ENCODE results near the gene GOT1.

Gene GOT1

DNA sequence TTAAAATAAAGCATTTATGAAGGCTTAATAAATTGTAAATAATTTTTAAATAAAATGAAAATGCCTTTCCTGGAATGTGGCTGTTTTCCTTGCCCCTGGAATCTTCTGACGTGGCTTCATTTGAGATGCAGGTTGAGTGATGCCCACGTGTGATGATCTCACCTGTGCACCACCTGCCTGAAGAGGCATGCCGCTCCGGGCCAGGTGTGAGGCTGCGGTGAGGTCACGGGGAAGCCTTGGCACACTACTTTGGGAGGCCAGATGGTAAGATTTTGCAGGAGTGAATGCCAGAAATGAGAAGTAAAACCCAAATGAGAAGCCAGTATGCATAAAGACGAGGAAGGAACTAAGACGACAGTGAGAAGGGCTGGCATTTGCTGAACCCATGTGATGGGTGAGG, 36.2 kb downstream of the GOT1 start:
- DNase-seq: no peak

DNA sequence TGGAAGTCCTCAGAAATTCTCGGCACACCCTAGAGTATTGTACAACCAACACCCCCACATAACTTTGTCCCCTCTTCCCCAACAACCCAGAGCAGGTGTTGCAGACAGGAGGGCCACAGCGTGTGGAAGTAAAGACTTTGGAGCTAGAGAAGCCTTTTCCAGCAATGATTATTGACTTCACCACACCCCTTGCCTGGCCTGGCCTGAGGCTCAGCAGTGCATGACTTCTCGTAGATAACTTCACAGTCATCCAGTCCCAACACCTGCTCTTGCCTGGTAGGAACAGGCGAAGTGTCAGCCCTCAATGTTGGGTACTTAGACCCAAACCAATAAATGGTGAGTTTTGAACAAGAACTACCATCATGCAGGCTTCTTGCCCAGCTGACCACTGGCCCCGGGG, 36.7 kb downstream of the GOT1 start:
- no peak for DNase-seq

DNA sequence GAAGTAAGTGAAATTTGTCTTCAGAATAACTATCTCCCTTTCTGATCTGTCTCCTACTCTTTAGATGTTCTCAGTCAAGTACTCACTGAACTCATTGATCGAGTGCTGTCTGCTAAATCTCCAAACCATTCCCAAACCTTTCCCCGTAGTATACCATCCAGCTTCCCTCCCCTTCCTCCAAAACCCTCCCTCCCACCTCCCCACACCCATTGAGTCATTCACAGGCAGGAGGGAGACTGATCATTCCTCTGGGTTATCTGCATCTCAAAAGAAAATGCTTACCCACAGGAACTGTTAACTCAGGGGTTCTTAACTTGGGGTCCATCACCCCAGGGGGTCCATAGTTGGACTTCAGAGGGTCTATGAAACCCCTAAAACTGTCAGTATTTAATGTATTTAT, 37.4 kb downstream of the GOT1 start:
- no peak for DNase-seq

DNA sequence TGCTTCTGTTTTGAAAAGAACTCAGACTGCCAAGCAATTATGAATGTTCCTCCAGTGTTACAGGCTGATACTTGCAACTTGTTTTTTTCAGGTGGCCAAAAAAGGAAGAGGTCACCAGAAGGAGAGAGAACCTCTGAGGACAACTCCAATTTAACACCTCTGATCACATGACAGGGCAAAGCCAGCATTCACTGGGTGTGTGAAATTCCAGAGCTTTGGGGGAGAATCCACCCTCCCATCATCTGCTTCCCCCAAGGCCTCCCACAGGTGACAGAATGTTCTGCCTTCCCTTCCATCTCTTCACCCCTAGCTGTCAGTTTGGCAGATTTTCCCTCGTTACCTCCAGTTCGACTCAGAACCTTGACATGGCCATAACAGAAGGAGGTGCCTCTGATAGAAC, 39.1 kb downstream of the GOT1 start:
- DNase-seq: no peak

DNA sequence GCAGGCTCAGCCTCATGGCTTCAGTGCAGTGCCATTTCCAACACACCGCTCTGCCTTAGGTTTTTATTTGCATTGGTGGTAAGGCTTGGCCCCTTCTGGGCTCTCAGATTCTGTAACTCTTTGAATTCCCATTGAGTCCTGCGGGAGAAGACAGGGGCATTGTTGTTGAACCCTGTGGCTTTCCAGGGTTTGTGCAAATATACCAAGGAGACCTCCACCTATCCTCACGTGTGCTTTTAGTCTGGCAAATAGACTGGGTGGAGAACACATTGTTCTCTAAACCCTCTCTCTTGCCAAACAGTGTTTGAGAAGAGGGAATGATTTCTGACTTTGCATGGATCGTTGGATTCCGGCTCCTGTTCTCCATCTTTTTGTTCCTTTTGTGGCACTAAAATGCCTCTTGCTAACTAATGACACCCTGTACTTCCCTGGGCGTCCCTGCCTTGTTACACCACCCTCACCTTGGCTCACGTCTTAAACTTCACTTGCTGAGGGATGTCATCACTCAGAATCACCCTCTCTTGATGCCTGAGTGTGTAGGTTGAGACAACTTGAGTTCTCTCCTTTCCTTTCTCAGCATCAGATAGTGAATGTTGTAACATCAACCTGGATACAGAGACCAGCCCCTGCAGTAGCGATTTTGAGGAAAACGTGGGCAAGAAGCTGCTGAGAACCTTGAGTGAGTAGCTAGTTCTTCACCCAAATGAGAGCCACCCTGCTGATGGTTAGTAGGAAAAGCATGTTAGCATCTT, 40.5 kb downstream of the GOT1 start:
- no peak for DNase-seq

DNA sequence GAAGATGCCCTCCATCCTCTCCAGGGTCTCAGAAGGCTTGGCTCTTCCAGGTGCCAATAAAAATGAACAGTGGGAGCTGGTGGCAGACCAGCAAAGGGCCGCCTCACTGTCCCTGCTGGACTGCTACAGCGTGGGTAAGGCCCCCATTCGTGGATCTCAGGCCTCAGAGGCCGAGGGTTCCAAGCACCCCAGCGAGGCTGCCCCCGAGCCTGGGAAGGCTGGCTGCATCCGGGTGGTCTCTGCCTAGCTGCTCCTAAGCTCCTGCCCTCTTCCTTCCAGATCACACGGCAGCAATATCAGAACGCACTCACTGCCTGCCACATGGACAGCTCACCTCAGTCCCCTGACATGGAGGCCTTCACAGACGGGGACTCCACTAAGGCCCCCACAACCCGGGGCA, 42.9 kb downstream of the GOT1 start:
- no peak for DNase-seq

DNA sequence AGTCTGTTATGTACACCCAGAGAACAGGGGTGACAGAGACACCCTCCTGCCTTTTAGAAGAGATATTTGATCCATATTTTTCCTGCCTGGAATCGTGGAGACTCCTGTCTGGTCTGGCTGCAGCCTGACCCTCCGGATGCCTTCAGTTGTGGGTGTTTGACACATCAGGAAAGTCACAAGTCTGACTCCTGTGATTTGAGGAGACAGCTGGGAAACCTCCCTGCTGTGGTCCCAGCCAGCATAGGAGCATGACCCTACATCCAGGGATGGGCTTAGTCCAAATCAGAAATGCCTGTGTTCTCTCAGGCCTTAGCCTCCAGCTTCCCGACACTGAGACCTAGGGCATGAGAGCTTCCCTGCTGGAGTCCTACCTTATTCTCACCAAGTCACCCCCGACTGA, 43.4 kb downstream of the GOT1 start:
- no peak for DNase-seq

DNA sequence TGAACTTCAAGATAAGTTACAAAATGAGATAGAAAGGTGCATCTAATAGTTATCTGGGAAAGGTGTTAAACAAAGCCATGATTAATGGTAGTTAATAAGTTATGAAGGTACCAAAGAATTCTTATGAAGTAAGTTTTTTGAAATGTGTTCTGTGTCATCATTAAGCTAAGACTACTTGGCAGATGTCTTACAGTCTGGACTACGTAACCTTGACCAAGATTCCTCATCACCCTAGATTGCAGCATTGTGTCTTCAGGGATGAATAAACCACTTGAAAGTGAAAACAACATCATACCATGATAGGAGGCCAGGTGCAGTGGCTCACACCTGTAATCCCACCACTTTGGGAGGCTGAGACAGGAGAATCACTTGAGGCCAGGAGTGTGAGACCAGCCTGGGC, 48.2 kb downstream of the GOT1 start:
- DNase-seq: no peak

DNA sequence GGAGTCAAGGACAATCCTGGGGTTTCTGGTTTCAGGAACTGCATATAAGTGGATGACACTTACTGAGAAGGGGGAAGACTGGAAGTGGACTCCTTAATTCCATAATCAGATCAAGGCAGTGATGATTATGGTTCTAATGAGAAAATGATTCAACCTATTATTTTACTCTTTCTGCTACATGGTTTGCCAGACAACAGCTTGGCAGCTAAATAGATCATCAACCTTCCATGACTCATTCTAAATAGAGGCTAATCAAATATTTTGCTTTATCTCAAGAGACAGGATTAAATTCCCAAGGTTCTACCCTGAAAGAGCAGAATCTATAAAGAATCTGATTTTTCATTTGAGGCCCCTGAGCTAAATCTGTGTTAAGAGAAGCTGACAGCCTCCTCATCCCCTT, 55.0 kb downstream of the GOT1 start:
- DNase-seq: no peak

DNA sequence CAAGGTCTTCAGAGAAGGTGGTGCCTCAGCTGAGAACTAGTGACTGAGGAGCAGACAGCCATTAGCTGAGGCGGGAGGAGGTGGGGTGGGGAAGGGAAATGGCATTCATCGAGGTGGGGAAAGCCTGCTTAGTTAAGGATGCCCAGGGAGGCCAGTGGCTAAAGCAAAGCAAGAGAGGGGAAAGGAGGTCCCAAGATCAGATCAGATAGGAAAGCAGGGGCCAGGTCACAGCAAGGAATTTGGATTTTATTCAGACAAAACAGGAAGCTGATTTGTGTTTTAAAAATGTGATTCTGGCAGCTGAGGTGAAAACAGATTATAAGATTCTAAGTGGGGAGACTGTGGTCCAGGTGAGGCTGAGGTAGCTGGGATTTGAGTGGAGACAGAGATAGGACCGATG, 55.5 kb downstream of the GOT1 start:
- DNase-seq: no peak

DNA sequence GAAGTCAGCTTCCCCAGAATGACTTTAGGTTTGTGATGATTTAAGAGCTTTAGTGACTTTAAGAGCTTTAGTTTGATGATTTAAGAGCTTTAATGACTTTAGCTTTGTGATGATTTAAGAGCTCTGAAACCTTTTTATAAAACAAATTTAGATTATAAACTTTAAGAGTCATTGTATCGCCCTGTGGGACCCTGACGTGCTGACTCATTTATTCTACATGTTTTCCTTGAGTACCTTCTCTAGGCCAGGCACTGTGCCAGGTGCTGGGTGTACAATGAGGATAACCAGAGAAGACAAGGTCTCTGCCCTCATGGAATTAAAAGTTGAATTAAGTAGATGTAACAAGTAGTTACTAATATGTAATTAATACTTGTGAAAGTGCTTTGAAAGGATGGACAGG, 55.9 kb downstream of the GOT1 start:
- no peak for DNase-seq

DNA sequence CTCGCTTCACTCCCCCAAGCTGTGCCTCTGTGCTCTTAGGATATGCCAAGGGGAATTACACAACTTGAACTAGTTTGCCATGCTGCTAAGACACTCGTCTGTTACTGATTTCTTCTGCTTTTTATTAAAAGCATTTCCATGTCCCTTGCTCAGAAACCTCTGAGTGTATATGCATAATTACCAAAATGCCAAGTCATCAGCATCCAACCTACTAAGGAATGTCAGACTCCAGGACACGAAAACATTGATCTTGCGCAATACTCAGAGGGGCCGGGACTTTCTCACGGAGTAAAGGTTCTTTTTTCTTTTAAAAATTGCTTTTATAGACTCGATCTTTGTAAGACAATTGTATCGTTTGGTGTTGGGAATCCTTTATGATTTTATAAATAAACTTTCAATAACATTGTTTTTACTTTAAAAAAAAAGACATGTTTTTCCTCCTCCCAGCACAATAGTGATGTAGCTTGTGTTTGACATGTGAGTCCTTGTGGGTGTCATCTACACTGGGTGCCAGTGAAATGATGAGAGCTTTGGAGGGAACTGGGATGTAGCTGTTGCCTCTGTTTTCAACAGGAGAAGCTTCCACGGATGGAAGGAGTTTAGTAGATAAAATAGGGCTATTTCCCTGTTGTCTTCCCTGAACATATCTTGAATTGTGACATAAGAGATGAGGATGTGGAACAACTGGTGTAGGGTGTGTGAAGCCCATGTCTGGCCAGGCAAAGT, 57.7 kb downstream of the GOT1 start:
- DNase-seq: no peak

DNA sequence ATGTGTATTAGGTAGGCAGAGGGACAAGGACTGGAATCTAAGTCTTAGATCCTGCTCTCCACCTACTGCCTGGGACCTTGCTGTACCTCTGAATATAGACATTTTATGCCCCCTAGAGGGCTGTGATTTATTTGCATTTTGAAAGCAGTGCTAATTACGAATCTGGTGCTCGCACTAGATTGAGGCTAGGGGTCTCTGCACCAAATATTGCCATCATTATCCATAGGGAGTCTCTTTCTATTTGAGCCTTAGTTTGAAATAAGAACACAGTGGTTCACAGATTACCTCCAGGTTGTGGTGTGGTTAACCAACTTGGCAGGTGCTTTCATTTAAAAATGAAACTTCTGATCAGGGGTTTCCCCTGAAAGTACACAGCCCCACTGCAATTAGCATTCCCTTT, 59.4 kb downstream of the GOT1 start:
- DNase-seq: no peak

DNA sequence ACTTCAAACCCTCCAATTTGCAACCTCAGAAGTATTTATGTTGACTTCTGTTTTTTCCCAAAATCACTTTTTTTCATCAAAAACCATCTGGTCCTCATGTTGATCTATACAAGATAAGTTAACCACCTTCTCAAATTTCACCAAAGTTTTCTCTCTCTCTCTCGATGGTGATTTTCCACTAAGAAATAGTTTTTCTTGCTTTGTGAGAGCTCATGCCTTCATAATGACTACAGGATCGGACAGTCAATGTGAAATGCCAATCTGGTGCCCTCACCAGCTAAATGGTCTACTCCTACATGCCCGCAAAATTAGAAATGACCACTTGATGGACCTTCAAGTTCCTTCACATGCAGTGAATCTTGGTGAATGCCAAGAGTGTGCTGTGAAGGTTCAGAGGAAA, 60.9 kb downstream of the GOT1 start:
- no peak for DNase-seq

DNA sequence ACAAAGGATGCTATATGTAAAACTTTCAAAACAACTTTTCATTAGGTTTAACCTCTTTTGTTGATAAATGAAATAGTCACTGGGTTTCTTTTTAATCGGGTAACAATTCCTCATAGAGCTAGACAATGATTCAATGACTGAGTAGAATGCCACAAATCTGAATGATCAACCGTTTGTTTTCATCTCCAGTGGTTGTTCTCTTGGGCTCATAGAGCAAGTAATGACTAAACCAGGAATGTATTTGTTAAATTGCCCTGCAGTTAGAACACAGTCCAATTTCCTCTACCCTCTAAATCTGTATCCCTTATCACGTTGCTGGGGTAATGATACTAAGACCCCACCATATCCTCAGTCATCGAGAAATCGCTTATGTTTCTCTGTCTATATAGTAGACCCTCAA, 61.3 kb downstream of the GOT1 start:
- DNase-seq: no peak

DNA sequence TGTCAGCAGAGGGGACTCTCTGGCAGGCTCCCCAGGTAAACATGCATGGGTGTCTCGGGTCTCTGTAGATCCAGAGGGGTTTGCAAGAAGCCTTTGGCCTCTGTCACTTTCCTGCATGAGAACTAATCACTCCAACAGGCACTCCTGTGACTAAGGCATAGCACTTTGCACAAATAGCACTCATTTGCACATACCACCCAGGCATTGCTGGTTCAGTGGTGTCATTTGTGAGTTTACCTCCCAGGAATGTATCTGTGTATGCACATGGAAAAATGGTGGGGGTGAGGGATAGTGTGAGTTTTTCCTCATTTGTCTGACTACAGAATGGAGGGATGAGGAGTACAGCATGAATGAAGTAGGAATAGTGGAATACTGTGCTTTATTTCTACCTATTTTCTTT, 61.8 kb downstream of the GOT1 start:
- no peak for DNase-seq

DNA sequence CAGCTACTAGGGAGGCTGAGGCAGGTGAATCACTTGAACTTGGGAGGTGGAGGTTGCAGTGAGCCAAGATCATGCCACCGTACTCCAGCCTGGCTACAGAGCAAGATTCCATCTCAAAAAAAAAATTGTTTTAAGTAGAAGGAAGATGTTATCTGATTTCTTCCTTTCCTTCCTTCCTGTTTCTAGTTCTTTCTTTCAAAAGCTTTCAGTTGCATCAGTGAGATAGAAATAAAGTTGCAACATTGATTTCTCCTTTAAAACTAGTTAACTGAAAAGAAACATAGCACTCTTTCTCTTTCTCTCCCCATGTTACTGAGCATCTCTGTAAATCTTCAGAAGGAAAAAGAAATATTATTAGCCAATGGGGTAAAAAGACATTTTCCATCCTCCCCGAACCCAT, 63.8 kb downstream of the GOT1 start:
- DNase-seq: no peak

DNA sequence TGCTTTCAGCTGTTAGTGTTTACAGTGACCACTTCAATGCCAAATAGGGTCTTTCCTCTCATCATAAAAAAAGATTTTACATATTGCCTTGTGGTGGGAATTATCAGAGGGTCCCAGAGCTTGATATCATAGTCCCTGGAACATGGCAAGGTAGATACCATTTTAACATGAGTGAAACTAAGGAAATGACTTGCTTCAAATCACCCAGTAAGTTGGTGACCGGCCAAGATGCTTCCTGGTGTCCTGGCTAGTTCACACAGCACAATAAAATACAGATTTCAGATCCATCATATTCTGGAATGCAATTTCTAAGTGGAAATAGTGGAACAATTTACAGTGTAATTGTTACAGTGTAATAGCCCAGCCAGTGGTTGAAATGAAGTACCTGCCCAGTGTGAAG, 64.7 kb downstream of the GOT1 start:
- DNase-seq: no peak

DNA sequence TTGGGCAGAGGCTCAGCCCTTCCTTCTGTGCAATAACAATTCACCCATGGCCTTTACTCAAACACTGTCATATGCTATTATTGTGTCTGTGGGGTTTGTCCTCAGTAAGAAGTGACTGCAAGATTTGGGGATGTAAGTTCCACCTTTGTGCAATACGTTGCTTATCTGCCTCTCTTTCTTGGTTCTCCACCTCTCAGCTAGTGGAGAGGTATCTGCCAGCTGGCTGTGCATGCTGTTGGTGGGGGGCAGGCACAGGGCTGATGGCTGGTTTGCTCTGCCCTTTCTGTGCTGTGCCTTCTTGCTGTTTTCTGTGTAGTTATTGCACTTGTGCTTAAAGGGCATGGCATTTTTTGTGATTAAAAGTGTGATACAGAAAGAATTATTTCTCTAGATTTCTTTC, 65.1 kb downstream of the GOT1 start:
- DNase-seq: no peak

DNA sequence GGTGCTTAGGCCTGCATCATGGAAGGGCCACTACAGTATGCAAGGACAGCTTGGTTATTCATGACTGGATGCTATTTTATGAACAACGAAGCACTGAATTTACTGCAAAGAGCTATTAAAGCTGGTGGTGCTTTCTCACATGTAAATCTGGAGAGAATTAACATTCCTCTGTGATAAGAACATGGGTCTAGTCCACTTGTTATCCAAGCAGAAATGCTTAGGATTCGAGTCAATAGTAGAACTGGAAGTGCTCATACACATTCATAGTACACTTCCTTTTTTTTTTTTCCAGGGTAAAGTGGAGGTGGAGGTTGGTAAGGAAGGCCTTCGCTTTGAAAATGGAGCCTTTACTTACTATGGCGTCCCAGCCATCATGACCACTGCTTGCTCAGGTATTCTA, 66.3 kb downstream of the GOT1 start:
- DNase-seq: no peak

DNA sequence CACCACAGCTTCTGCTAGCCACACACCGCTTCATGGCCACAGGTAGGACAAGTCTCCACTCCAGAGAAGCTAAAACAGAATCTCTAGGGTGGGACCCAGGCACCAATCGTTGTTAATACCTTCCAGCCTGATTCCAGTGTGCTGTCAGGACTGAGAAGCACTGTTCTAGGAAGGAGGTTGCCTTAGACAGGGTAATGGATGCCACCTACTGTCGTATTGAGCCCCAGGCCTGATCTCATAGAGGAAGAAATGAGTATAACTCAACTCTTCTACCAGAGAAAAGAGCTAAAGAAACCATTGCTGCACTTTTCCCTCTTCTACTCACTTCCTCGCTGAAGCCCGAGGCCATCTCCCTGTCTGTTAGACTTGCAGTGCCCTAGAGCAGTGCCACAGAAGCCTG, 69.5 kb downstream of the GOT1 start:
- no peak for DNase-seq

DNA sequence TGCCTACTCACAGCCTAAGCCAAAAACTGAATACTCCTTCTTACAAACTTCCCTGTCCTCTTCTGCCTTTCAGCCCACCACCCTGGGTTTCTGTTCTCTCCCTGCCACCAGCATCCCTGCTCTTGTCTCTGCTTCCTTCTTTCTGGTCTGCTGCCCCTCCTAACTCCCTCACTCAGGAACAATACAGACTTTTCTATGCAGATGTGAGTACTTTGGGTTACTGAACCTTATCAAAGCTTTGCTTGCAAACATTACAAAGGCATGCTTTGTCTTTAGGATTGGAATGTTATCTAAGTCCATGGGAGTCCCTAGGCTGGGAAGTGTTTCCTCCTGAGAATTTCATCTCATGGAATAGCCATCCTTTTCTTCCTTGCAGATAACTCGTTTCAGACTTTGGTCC, 72.3 kb downstream of the GOT1 start:
- DNase-seq: no peak

DNA sequence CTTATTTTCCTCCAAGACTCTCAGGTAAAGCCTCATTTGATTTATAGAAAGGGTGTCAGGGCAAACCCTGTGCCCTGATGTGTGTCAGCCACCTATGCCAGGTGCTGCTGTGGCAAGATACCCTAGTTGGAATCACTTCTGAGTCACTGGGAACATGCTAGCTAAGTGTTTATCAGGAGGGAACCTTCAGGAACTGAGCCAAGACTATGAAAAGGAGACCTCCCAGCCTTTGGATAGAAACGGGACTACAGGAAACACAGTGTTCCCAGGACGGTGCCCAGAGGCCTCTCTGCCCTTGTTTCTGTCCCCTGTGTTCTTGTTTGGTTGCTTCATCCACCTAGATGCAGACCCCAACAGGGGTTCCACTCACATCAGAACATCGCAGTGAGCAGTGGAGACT, 72.7 kb downstream of the GOT1 start:
- DNase-seq: no peak

DNA sequence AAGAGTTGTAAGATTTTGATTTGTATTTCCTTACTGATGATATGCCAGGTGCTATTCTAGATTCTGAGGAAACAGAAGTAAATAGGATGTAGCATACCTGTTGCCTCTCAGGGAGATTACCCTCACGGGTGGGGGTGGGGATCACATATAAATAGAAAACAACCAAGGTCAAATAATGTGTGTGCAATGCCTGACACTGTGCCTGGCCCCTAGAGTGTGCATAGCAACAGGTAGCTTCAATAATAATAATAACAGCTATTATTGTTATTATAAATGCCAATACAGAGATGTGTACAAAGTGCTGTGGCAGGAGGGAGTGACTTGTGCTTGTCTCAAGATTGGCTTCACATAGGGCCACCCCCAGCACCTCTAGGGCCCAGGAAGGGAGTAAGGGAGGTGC, 77.2 kb downstream of the GOT1 start:
- DNase-seq: no peak

DNA sequence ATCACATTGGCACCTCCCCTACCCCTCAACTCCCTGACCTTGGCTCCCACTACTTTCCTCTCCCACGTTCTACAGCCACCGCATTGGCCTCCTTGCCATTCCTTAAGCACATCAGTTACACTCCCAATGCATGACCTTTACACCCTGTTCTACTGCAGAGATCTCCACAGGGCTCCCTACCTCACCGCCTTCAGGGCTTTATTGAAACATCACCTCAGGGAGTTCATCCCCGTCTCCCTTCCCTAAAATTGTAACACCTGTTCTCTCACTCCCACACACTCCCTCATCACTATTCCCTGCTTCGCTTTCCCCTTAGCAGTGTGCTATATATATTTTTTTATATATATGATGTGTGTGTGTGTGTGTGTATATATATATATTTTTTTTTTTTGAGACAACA, 82.8 kb downstream of the GOT1 start:
- no peak for DNase-seq

Data from effector CD4-positive, alpha-beta T cell (primary cell).